H1 (cell line): ENCODE measurements around the gene PELI2.

Source experiments
- BCL11A ChIP-seq, 2 experiments: IDR thresholded peaks; one replicate each; pipeline ENCODE4 v1.6.1; 2011; ENCODE audit warnings: low read depth in 2 of 2, low read length in 2 of 2, mild to moderate bottlenecking in 2 of 2
- CEBPB ChIP-seq: IDR thresholded peaks from 2 replicates; pipeline ENCODE4 v1.6.1; 2012; ENCODE audit warnings: low read depth, low read length
- CHD7 ChIP-seq: fragments of 300-600 bp; sonication (generic); IDR thresholded peaks from 2 replicates; pipeline ENCODE4 v1.7.1; 2012; ENCODE audit warnings: low read length, moderate library complexity, mild to moderate bottlenecking, inconsistent platforms; ENCODE audit not compliant: insufficient replicate concordance
- CTCF ChIP-seq, 3 experiments: IDR thresholded peaks; 1 replicate in 2 of 3; 2 replicates in 1 of 3; pipeline versions ENCODE4 v1.5.1 to v1.6.1; 2011; ENCODE audit warnings: low read length in 3 of 3, mild to moderate bottlenecking in 3 of 3, inconsistent platforms in 2 of 3, low read depth in 1 of 3, moderate library complexity in 1 of 3; ENCODE audit not compliant: insufficient read depth in 1 of 3; ENCODE audit errors: control extremely low read depth in 1 of 3
- EP300 ChIP-seq, 2 experiments: IDR thresholded peaks; 1 replicate in 1 of 2; 2 replicates in 1 of 2; pipeline ENCODE4 v1.6.1; 2011 to 2012; ENCODE audit warnings: low read depth in 2 of 2, low read length in 2 of 2, mild to moderate bottlenecking in 2 of 2, borderline replicate concordance in 1 of 2, inconsistent platforms in 1 of 2, moderate library complexity in 1 of 2
- EZH2 ChIP-seq: fragments of 200-600 bp; sonication (generic); IDR thresholded peaks from 2 replicates; pipeline ENCODE4 v1.7.1; 2012; ENCODE audit warnings: low read depth, mild to moderate bottlenecking, moderate library complexity, low read length, inconsistent platforms; ENCODE audit not compliant: severe bottlenecking
- JUN ChIP-seq: IDR thresholded peaks from 2 replicates; pipeline ENCODE4 v1.6.1; 2011; ENCODE audit warnings: low read depth, mild to moderate bottlenecking, improper control_type of control experiment, low read length
- JUND ChIP-seq: IDR thresholded peaks from 2 replicates; pipeline ENCODE4 v1.6.1; 2011; ENCODE audit warnings: mild to moderate bottlenecking, improper control_type of control experiment, low read length
- MAX ChIP-seq: IDR thresholded peaks from 2 replicates; pipeline ENCODE4 v1.6.1; 2012; ENCODE audit warnings: inconsistent platforms
- RAD21 ChIP-seq, 2 experiments: IDR thresholded peaks in 1 of 2; conservative IDR thresholded peaks in 1 of 2; 2 replicates each; pipeline ENCODE4 v1.6.1; 2011; ENCODE audit warnings: low read depth in 2 of 2, low read length in 2 of 2, improper control_type of control experiment in 1 of 2, inconsistent platforms in 1 of 2, mild to moderate bottlenecking in 1 of 2, moderate library complexity in 1 of 2
- SP1 ChIP-seq: IDR thresholded peaks from 2 replicates; pipeline ENCODE4 v1.6.1; 2011; ENCODE audit warnings: low read depth, low read length
- USF2 ChIP-seq: IDR thresholded peaks from 2 replicates; pipeline ENCODE4 v1.6.1; 2011; ENCODE audit warnings: low read length, improper control_type of control experiment

- no peak for TF ChIP-seq JUND
- TF ChIP-seq CHD7 = no peak
- no peak for TF ChIP-seq CEBPB
- no peak for TF ChIP-seq SP1
- TF ChIP-seq CTCF (IDR thresholded peaks at IDR 0.05; ENCODE audit: control extremely low read depth in 1 of 3, insufficient read depth in 1 of 3, low read depth in 1 of 3, low read length in 3 of 3) = no peak
- no peak for TF ChIP-seq BCL11A (IDR thresholded peaks at IDR 0.05; ENCODE audit: low read depth in 2 of 2, low read length in 2 of 2)
- TF ChIP-seq RAD21 (IDR thresholded peaks at IDR 0.05 in 1 of 2, conservative IDR thresholded peaks at IDR 0.05 in 1 of 2; ENCODE audit: low read depth in 2 of 2, low read length in 2 of 2) = no peak
- TF ChIP-seq USF2 = no peak
- no peak for TF ChIP-seq MAX
- no peak for TF ChIP-seq EP300 (IDR thresholded peaks at IDR 0.05; ENCODE audit: borderline replicate concordance in 1 of 2, low read depth in 2 of 2, low read length in 2 of 2)
- no peak for TF ChIP-seq EZH2
- TF ChIP-seq JUN = no peak
These were observed 7.8 kb downstream of the PELI2 start for GRCh38 chr14:56125772-56126636.
